ENCODE data around the gene NOX3. TPM values are rescaled to one million over a fixed set of nuclear protein-coding genes. Genes with fewer than 3 reads are reported as not detected.

NOX3 gene
- total and polyA plus RNA-seq, 2 experiments from 2014 or later: not detected

DNA sequence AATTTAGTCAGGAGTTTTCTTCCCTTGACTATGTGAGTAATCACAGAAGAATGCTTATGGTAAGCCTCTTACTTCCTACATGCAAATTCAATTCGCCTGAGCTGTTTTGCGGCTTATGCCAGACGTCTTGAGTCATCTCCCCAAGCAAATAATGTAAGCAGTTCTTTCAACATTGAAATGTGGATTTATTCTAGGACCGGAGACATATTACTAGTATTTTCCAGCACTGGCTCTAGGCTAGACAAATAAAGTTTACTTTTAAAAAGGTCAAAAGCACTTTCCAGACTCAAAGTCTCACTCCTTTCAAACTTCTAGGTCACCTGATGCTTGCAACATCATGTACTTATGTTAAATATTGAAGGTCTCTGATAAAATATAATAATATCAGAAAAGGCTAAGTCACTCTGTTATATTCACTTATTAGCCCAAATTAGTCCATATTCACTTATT, 38.1 kb upstream of the NOX3 start:
- no peak overlapping the region for H2AFZ ChIP-seq
- H4K20me1 ChIP-seq (replicated peaks; ENCODE audit: insufficient read depth): no peaks in the 10 kb centered on the region
- H3K4me1 Mint-ChIP-seq: peaks cover 7% of the 10 kb centered on the region
- no peak overlapping the region for H3K27ac ChIP-seq (ENCODE audit: low read depth)
- no peak overlapping the region for H3K4me2 ChIP-seq
- H3F3A ChIP-seq (replicated peaks; ENCODE audit: low read depth): no peaks in the 10 kb centered on the region
- no peak overlapping the region for H3K27ac Mint-ChIP-seq
- H3K27me3 Mint-ChIP-seq (ENCODE audit: insufficient read depth, low read depth, poor library complexity): peaks cover 2% of the 10 kb centered on the region
- no peaks in the 10 kb centered on the region for H3K9me2 ChIP-seq (ENCODE audit: insufficient read depth)
- H3K36me3 ChIP-seq (ENCODE audit: insufficient read depth): no peaks in the 10 kb centered on the region
- no peaks in the 10 kb centered on the region for H3K79me2 ChIP-seq (replicated peaks; ENCODE audit: insufficient read depth)
- TF ChIP-seq, protein P1, sequence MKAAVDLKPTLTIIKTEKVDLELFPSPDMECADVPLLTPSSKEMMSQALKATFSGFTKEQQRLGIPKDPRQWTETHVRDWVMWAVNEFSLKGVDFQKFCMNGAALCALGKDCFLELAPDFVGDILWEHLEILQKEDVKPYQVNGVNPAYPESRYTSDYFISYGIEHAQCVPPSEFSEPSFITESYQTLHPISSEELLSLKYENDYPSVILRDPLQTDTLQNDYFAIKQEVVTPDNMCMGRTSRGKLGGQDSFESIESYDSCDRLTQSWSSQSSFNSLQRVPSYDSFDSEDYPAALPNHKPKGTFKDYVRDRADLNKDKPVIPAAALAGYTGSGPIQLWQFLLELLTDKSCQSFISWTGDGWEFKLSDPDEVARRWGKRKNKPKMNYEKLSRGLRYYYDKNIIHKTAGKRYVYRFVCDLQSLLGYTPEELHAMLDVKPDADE (IDR thresholded peaks at IDR 0.05): no peak
- TF ChIP-seq EZH2 (IDR thresholded peaks at IDR 0.05; ENCODE audit: low read depth, unreplicated experiment) (no peak), ZNF114 (CRISPR knock-in tag; IDR thresholded peaks at IDR 0.05) (no peak), EZH2phosphoT487 (IDR thresholded peaks at IDR 0.05; ENCODE audit: unreplicated experiment) (no peak), CREB1 (CRISPR knock-in tag; IDR thresholded peaks at IDR 0.05; ENCODE audit: low read depth) (no peak), NANOG (IDR thresholded peaks at IDR 0.05; ENCODE audit: borderline replicate concordance) (no peak), STAT1 (IDR thresholded peaks at IDR 0.05; ENCODE audit: unreplicated experiment) (no peak), ZNF331 (CRISPR knock-in tag; IDR thresholded peaks at IDR 0.05; ENCODE audit: low read depth) (no peak), JUNB (IDR thresholded peaks at IDR 0.05; ENCODE audit: unreplicated experiment) (no peak), POLR2AphosphoS5 (IDR thresholded peaks at IDR 0.05; ENCODE audit: low read depth) (no peak)
- TF ChIP-seq, protein P2, sequence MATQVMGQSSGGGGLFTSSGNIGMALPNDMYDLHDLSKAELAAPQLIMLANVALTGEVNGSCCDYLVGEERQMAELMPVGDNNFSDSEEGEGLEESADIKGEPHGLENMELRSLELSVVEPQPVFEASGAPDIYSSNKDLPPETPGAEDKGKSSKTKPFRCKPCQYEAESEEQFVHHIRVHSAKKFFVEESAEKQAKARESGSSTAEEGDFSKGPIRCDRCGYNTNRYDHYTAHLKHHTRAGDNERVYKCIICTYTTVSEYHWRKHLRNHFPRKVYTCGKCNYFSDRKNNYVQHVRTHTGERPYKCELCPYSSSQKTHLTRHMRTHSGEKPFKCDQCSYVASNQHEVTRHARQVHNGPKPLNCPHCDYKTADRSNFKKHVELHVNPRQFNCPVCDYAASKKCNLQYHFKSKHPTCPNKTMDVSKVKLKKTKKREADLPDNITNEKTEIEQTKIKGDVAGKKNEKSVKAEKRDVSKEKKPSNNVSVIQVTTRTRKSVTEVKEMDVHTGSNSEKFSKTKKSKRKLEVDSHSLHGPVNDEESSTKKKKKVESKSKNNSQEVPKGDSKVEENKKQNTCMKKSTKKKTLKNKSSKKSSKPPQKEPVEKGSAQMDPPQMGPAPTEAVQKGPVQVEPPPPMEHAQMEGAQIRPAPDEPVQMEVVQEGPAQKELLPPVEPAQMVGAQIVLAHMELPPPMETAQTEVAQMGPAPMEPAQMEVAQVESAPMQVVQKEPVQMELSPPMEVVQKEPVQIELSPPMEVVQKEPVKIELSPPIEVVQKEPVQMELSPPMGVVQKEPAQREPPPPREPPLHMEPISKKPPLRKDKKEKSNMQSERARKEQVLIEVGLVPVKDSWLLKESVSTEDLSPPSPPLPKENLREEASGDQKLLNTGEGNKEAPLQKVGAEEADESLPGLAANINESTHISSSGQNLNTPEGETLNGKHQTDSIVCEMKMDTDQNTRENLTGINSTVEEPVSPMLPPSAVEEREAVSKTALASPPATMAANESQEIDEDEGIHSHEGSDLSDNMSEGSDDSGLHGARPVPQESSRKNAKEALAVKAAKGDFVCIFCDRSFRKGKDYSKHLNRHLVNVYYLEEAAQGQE (IDR thresholded peaks at IDR 0.05; ENCODE audit: unreplicated experiment): no peak
- TF ChIP-seq, protein P3, sequence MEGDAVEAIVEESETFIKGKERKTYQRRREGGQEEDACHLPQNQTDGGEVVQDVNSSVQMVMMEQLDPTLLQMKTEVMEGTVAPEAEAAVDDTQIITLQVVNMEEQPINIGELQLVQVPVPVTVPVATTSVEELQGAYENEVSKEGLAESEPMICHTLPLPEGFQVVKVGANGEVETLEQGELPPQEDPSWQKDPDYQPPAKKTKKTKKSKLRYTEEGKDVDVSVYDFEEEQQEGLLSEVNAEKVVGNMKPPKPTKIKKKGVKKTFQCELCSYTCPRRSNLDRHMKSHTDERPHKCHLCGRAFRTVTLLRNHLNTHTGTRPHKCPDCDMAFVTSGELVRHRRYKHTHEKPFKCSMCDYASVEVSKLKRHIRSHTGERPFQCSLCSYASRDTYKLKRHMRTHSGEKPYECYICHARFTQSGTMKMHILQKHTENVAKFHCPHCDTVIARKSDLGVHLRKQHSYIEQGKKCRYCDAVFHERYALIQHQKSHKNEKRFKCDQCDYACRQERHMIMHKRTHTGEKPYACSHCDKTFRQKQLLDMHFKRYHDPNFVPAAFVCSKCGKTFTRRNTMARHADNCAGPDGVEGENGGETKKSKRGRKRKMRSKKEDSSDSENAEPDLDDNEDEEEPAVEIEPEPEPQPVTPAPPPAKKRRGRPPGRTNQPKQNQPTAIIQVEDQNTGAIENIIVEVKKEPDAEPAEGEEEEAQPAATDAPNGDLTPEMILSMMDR (conservative IDR thresholded peaks at IDR 0.05; ENCODE audit: low read depth in 2 of 2): no peak
- TF ChIP-seq, protein P4, sequence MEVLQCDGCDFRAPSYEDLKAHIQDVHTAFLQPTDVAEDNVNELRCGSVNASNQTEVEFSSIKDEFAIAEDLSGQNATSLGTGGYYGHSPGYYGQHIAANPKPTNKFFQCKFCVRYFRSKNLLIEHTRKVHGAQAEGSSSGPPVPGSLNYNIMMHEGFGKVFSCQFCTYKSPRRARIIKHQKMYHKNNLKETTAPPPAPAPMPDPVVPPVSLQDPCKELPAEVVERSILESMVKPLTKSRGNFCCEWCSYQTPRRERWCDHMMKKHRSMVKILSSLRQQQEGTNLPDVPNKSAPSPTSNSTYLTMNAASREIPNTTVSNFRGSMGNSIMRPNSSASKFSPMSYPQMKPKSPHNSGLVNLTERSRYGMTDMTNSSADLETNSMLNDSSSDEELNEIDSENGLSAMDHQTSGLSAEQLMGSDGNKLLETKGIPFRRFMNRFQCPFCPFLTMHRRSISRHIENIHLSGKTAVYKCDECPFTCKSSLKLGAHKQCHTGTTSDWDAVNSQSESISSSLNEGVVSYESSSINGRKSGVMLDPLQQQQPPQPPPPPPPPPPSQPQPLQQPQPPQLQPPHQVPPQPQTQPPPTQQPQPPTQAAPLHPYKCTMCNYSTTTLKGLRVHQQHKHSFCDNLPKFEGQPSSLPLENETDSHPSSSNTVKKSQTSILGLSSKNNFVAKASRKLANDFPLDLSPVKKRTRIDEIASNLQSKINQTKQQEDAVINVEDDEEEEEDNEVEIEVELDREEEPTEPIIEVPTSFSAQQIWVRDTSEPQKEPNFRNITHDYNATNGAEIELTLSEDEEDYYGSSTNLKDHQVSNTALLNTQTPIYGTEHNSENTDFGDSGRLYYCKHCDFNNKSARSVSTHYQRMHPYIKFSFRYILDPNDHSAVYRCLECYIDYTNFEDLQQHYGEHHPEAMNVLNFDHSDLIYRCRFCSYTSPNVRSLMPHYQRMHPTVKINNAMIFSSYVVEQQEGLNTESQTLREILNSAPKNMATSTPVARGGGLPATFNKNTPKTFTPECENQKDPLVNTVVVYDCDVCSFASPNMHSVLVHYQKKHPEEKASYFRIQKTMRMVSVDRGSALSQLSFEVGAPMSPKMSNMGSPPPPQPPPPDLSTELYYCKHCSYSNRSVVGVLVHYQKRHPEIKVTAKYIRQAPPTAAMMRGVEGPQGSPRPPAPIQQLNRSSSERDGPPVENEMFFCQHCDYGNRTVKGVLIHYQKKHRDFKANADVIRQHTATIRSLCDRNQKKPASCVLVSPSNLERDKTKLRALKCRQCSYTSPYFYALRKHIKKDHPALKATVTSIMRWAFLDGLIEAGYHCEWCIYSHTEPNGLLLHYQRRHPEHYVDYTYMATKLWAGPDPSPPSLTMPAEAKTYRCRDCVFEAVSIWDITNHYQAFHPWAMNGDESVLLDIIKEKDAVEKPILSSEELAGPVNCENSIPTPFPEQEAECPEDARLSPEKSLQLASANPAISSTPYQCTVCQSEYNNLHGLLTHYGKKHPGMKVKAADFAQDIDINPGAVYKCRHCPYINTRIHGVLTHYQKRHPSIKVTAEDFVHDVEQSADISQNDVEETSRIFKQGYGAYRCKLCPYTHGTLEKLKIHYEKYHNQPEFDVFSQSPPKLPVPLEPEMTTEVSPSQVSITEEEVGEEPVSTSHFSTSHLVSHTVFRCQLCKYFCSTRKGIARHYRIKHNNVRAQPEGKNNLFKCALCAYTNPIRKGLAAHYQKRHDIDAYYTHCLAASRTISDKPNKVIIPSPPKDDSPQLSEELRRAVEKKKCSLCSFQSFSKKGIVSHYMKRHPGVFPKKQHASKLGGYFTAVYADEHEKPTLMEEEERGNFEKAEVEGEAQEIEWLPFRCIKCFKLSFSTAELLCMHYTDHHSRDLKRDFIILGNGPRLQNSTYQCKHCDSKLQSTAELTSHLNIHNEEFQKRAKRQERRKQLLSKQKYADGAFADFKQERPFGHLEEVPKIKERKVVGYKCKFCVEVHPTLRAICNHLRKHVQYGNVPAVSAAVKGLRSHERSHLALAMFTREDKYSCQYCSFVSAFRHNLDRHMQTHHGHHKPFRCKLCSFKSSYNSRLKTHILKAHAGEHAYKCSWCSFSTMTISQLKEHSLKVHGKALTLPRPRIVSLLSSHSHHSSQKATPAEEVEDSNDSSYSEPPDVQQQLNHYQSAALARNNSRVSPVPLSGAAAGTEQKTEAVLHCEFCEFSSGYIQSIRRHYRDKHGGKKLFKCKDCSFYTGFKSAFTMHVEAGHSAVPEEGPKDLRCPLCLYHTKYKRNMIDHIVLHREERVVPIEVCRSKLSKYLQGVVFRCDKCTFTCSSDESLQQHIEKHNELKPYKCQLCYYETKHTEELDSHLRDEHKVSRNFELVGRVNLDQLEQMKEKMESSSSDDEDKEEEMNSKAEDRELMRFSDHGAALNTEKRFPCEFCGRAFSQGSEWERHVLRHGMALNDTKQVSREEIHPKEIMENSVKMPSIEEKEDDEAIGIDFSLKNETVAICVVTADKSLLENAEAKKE (CRISPR knock-in tag; IDR thresholded peaks at IDR 0.05): no peak
- H3K4me3 ChIP-seq: no peak overlapping the region
- DNase-seq (ENCODE audit: low spot score) (peak; percentile 39), ATAC-seq (no peak)
- peaks cover 8% of the 10 kb centered on the region for H3K9me3 Mint-ChIP-seq
- H3K27me3 ChIP-seq (ENCODE audit: insufficient read depth): no peaks in the 10 kb centered on the region
- no peak overlapping the region for H3K4me3 Mint-ChIP-seq
- H3K36me3 Mint-ChIP-seq (ENCODE audit: low read depth): peaks cover 5% of the 10 kb centered on the region; the same call in 2 of the 3 replicates
- H3K4me1 ChIP-seq (ENCODE audit: insufficient read depth): 0 out of 2 replicates have a peak, but pooled peaks cover 6% of the 10 kb centered on the region
